H4 (cell line): ENCODE results near the gene SYNGR2. TPM values are rescaled to one million over a fixed set of nuclear protein-coding genes. Genes with fewer than 3 reads are reported as not detected.

Experiments used
- DNase-seq: peaks from one replicate; pipeline ENCODE4 v3.0.0-alpha.2; 2015; ENCODE audit warnings: low spot score
- total RNA-seq: library from RNA; depleted of rRNA; stranded (reverse); fragments of >200 nt; shearing (Covaris generic); gene quantifications from 2 replicates; pipeline ENCODE4 v1.2.3, GENCODE V29; 2014; rRNA removed

SYNGR2 gene
- 24.6 and 30.1 TPM in 2 replicates for total RNA-seq

- DNase-seq: peak; percentile 58
Observed at GRCh38 chr17:78168242-78168902, at the start of gene SYNGR2. Gene SYNGR2 (plus strand): TSS chr17:78168581. CDS start chr17:78168617, 36 bp downstream.

GRCh38 chr17:78118801-78119241 is 49.6 kb upstream of the SYNGR2 start:
- no peak for DNase-seq

GRCh38 chr17:78120537-78120936 is 47.8 kb upstream of the SYNGR2 start:
- DNase-seq: no peak

- no peak for DNase-seq
Observed at GRCh38 chr17:78120971-78121800, 47.2 kb upstream of the SYNGR2 start.

DNA sequence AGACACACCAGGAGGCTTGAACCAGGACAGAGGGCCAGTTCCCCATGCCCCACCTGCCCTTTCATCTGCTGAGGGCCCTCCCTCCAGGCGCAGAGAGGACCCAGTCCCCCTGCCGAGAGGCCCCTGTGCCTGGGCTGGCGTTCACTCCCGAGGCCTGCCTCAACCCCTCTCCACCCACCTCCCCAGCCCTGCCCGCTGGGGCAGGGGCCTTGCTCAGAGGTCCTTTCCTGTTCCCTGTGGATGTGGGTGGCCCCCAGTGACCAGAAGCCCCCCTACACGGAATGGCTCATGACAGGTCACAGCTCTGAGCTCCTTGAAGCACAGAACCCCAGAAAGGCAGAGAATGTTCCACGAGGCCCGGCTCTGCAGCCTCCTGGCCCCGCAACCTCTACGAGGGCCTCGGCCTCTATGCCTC is 46.6 kb upstream of the SYNGR2 start:
- DNase-seq: no peak

GRCh38 chr17:78122216-78122930 is 46.0 kb upstream of the SYNGR2 start:
- DNase-seq: no peak

DNA sequence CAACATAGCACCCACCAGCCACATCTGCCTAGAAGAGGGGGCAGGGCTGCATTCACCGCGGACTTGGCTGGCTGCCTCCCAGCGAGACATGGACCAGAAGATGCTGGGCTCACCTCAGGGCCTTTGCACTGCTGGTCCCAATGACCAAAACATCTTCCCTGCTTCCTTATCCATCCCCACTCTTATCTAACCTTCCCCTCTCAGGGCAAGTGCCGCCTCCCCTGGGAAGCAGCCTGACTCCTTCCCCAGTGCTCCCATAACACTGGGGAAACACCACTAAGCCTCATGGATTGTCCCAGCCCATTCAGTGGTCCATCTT is 45.5 kb upstream of the SYNGR2 start:
- DNase-seq: no peak

DNA sequence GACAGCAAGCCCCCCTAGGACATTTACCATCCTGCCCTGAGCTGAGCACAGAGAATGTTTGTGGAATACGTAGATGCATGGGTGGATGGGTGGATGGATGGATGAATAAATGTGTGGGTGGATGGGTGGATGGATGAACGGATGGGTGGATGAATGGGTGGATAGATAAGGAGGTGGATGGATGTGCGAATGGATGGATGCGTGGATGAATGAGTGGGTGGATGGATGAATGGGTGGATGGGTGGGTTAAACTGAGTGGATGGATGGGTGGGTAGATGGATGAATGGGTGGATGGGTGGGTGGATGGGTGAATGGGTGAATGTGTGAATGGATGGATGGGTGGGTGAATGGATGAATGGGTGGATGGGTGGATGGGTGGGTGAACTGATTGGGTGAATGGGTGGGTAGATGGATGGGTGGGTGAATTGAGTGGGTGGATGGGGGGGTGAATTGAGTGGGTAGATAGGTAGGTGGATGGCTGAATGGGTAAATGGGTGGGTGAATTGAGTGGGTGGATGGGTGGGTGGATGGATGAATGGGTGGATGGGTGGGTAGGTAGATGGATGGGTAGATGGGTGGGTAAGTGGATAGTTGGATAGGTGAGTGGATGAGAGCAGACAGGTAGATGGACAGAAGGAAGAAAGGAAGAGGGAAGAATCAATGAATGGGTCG is 45.0 kb upstream of the SYNGR2 start:
- no peak for DNase-seq

- no peak for DNase-seq
Observed at GRCh38 chr17:78124081-78124835, 44.1 kb upstream of the SYNGR2 start.

DNA sequence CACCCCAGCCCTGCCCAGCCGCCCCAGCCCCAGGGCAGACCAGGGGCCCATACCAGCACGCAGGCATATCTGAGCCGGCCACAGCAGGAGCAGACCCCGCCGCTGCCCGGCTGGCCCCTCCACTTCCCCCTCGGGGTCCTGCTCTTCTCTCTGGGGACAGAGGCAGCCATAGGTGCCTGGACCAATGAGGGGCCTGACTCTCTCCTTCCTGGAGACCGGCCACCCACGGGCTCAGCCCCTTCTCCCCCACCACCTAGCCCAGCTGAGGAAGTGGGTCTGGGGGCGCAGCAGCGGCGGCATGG is 43.6 kb upstream of the SYNGR2 start:
- DNase-seq: no peak

- no peak for DNase-seq
Observed at GRCh38 chr17:78125138-78125913, 43.1 kb upstream of the SYNGR2 start.

- DNase-seq: no peak
Observed at GRCh38 chr17:78125976-78126894, 42.1 kb upstream of the SYNGR2 start.

GRCh38 chr17:78126895-78127238 is 41.5 kb upstream of the SYNGR2 start:
- DNase-seq: no peak

DNA sequence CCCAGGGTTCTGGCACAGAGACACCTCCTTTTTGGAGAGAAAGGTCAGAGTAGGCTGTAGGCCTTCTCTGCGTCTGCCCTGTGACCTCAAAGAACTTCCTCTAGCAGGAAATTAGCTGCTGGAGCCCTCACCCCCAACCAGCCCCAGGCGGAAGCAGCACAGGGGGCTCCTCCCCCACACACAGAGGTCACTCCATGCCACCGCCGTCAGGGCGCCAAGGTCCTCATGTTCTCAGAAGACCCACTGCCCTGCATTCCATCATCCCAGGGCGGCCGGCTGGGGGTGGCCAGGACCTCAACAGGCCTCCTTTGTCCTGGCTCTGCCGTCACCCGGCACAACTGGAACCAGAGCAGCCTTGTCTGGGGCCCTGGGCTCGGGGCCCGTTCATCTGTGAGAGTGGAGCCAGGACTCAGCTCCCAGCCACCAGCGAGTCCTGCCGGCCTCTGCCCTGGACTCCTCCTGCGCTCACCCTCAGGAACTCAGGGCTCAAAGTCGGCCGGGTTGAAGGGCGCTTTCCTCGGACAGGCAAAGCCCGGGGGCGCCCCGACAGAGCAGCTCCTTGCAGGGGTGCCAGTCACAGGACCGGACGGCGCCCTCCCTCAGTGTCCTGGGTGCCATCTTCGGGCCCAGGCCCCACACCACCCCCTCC is 41.0 kb upstream of the SYNGR2 start:
- no peak for DNase-seq

- DNase-seq: no peak
Observed at GRCh38 chr17:78127888-78128550, 40.4 kb upstream of the SYNGR2 start.

GRCh38 chr17:78128551-78129350 is 39.6 kb upstream of the SYNGR2 start, which contains the start of gene TMC6:
Gene TMC6 (minus strand): TSS chr17:78128755. CDS start chr17:78126832, 1,923 bp downstream.
- DNase-seq: no peak

GRCh38 chr17:78129351-78130089 is 38.9 kb upstream of the SYNGR2 start:
- DNase-seq: no peak
